GM18951 (cell line): ENCODE data around the gene SEPTIN5.
"Not testable (repeated sequence)": the region's sequence is repeated elsewhere in the genome, so short reads cannot be mapped to it uniquely, and the experiment has no call there.

Experiments used
- POLR2A ChIP-seq: IDR thresholded peaks from 4 replicates; pipeline ENCODE4 v1.6.1; 2011; ENCODE audit warnings: mild to moderate bottlenecking; ENCODE audit not compliant: insufficient read length, insufficient read depth; ENCODE audit errors: extremely low read depth
- in situ Hi-C: fragments of 300-500 bp; cut with MboI; formaldehyde crosslinking; loops from one replicate; pipeline ENCODE4 v1.12.0; 2022; ENCODE audit warnings: low sequenced_read_pairs, mixed read lengths, inconsistent platforms; ENCODE audit not compliant: unreplicated experiment

The SEPTIN5 gene

GRCh38 chr22:19674929-19675253, 39.4 kb upstream of the SEPTIN5 start:
- in situ Hi-C loops: no loop called here
- no peak for TF ChIP-seq POLR2A

DNA sequence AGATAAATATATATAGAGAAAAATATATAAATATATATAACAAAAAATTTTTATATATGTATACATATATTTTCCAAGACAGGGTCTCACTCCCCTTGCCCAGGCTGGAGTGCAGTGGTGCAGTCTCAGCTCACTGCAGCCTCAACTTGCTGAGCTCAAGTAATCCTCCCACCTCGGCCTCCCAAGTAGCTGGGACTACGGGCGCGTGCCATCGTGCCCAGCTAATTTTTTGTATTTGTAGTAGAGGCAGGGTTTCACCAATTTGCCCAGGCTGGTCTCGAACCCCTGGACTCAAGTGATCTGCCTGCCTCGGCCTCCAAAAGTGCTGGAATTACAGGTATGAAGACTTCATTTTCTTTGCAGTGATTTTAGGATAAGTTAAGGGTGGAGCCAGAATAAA, 38.9 kb upstream of the SEPTIN5 start:
- TF ChIP-seq POLR2A: no peak
- in situ Hi-C loops: no loop called here

DNA sequence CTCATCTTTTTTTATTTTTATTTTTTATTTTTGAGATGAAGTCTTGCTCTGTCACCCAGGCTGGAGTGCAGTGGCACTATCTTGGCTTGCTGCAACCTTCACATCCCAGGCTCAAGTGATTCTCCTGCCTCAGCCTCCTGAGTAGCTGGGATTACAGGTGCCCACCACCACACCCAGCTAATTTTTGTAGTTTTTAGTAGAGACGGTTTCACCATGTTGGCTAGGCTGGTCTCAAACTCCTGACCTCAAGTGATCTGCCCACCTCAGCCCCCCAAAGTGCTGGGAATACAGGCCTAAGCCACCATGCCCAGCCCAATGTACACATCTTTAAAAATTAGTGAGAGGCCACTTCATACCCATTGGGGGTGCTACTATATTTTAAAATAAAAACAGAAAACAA, 37.9 kb upstream of the SEPTIN5 start:
- in situ Hi-C loops: not testable (repeated sequence)

- in situ Hi-C loops: no loop called here
- TF ChIP-seq POLR2A: no peak
These were observed 35.3 kb upstream of the SEPTIN5 start for GRCh38 chr22:19678949-19679521.

DNA sequence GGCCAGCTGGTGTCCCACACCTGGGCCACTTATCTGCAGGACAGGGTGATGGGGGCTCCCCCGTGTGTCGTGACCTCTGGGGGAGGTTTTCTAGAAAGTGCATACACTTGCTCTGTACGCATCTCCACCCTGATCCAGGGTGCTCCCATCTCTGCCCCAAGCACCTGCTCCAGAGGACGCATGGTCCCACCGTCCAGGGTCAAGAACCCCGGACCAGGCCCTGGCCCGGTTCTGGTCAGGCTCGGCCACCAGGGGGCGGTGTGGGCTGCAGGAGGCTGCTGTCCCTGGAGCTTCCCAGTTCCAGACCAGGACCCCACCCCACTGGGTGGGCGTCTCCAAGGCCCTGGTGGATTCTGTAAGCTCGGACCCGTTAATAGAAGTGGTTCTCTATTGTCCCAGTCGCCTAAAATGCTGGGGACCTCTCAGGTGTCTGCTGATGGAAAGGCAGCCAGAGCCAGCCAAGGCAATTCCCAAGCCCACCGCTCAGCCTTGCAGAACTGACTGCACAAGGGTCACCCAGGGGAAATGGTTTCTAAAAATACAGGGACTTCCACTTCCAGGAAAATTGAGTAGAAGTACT, 34.7 kb upstream of the SEPTIN5 start:
- TF ChIP-seq POLR2A: no peak
- in situ Hi-C loops: no loop called here

GRCh38 chr22:19680287-19680881, 33.9 kb upstream of the SEPTIN5 start:
- no peak for TF ChIP-seq POLR2A
- in situ Hi-C loops: no loop called here

DNA sequence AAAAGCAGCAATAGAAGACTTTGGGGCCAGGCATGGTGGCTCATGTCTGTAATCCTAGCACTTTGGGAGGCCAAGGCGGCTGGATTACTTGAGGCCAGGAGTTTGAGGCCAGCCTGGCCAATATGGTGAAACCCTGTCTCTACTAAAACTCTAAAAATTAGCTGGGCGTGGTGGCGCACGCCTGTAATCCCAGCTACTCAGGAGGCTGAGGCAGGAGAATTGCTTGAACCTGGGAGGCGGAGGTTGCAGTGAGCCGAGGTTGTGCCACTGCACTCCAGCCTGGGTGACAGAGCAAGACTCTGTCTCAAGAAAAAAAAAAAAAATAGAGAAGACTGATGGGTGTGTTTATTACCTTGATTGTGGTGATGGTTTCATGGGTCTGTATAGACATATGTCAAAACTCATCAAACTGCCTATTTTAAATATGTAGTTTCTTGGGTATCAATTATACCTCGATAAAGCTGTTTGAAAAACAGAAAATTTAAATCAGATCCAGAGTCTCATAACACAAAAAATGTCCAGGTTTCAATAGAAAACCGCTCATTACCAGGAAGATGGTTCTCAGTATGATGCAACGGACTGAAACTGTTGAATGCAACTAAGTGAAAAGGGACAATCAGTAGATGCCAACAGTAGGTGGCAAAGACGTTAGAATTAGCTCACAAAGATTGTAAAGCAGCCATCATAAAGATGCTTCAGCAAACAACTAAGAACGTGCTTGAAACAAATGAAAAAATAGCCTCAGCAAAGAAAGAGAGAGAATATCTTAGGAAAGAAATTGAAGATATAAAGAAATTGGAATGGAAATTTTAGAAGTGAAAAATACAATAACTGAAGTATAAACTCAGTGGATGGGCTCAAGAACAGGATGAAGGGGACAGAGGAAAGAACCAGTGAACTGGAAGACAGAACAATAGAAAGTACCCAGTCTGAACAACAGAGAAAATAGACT, 33.1 kb upstream of the SEPTIN5 start:
- TF ChIP-seq POLR2A: no peak
- in situ Hi-C loops: no loop called here

GRCh38 chr22:19681863-19682245, 32.4 kb upstream of the SEPTIN5 start:
- no peak for TF ChIP-seq POLR2A
- in situ Hi-C loops: no loop called here

GRCh38 chr22:19686946-19687345, 27.4 kb upstream of the SEPTIN5 start:
- TF ChIP-seq POLR2A: no peak
- in situ Hi-C loops: no loop called here

- TF ChIP-seq POLR2A: no peak
- in situ Hi-C loops: no loop called here
These were observed 26.6 kb upstream of the SEPTIN5 start for GRCh38 chr22:19687561-19688300.

DNA sequence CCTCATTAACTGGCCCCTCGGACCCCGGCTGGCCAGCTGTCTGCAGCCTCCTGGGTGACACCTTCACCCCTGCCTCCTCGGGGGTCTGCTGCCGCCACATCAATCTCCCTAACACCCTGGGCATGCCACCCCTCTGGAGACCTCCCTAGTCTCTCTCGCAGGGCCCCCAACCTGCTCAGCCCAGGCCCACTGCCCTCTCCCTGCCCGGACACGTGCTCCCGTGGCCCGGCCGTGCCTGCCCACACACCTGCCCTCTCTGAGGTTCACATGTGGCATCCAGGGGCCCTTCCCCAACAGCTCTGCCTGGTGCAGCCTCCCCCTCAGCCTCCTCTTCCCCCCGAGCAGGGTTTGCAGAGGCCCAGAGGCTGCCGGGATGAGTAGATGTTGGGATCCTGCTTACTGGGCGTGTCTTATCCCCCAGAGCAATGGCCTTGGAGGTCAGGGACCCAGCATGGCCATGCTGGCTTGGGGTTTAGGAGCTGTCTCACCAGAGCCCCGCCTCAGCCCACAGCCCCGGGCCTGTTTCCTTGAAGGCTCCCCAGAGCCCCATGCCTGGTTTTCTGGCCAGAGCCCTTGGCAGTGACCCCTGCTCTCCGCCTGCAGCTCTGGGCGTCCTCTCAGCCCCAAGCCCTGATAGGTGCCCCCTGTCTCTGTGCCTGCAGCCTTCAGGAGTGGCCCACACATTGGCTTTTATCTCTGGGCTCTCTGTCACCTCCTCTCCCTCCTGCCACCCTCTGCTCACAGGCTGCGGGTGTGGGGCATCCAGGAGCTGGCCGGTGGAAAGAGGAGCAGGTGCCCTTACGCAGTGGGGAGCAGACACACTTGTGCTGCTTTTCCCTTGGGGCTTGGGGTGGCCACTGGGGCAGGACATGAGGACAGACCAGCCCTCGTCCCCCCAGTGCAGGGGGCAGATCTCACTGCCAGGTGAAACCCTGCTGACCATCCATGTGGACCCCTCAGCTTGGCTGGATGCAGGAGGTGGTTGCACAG, 25.7 kb upstream of the SEPTIN5 start:
- in situ Hi-C loops: no loop called here
- TF ChIP-seq POLR2A: no peak

DNA sequence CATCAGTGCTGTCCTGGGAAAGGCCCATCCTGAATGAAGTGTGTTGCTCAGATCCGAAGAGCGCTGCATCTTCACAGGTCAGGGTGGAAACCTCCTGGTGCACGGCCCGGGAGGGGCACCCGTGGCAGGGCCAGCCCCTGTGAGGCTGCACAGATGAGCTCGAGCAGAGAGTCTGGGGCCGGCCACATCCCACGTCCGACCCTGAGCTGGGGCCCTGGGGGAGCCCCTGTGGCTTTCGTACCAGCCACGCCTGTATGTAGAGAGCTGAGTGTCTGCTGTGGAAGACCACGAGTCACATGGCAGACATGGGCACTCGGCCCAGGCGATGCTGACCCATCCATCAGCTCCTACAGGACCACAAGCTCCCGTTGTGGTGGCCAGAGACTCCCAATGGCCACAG, 24.9 kb upstream of the SEPTIN5 start:
- in situ Hi-C loops: no loop called here
- no peak for TF ChIP-seq POLR2A
